ENCODE results near the gene CPXM2. TPM values are rescaled to one million over a fixed set of nuclear protein-coding genes. Genes with fewer than 3 reads are reported as not detected.

The CPXM2 gene
- total RNA-seq, 2 donors from 2014 or later = 1.4 to 1.9 TPM

- no peaks in the 10 kb centered on the region for H3K9me3 Mint-ChIP-seq
- Histone ChIP-seq H3K27me3 (ENCODE audit: control insufficient read depth, insufficient read depth, low read length, poor library complexity, severe bottlenecking) (no peaks in the 10 kb centered on the region), H3K4me3 (ENCODE audit: low read length) (no peak overlapping the region), H3K27ac (ENCODE audit: low read depth, low read length) (no peak overlapping the region), H3K9ac (ENCODE audit: extremely low read depth, low read length, poor library complexity, severe bottlenecking) (no peak overlapping the region), H3K4me1 (ENCODE audit: control insufficient read depth, insufficient read depth, low read length) (no peaks in the 10 kb centered on the region), H3K36me3 (ENCODE audit: control insufficient read depth, insufficient read depth, low read length) (no peaks in the 10 kb centered on the region), H3K9me3 (ENCODE audit: control insufficient read depth, low read length) (peaks cover 9% of the 10 kb centered on the region)
- H3K27ac Mint-ChIP-seq = no peak overlapping the region
- 90 to 95% methylated on average over 4 to 10 of the region's 10 CpGs for WGBS, 2 experiments (ENCODE audit: insufficient coverage in 1 of 2, insufficient read length in 1 of 2)
- no peaks in the 10 kb centered on the region for H3K27me3 Mint-ChIP-seq (ENCODE audit: insufficient read depth)
- H3K4me1 Mint-ChIP-seq = no peaks in the 10 kb centered on the region
- H3K4me3 Mint-ChIP-seq = no peak overlapping the region
- no peaks in the 10 kb centered on the region for H3K36me3 Mint-ChIP-seq (ENCODE audit: low read depth)
- DNase-seq = no peak
- no peak for TF ChIP-seq CTCF (conservative IDR thresholded peaks at IDR 0.05)
Measured at GRCh38 chr10:123879606-123880257, 11.9 kb downstream of the CPXM2 start.

GRCh38 chr10:123878666-123879303, 12.8 kb downstream of the CPXM2 start:
- Histone ChIP-seq H3K27me3 (ENCODE audit: control insufficient read depth, insufficient read depth, low read length, poor library complexity, severe bottlenecking) (no peaks in the 10 kb centered on the region), H3K9me3 (ENCODE audit: control insufficient read depth, low read length) (peaks cover 9% of the 10 kb centered on the region), H3K4me3 (ENCODE audit: low read length) (no peak overlapping the region), H3K4me1 (ENCODE audit: control insufficient read depth, insufficient read depth, low read length) (no peaks in the 10 kb centered on the region), H3K27ac (ENCODE audit: low read depth, low read length) (no peak overlapping the region), H3K36me3 (ENCODE audit: control insufficient read depth, insufficient read depth, low read length) (no peaks in the 10 kb centered on the region), H3K9ac (ENCODE audit: extremely low read depth, low read length, poor library complexity, severe bottlenecking) (no peak overlapping the region)
- no peak for DNase-seq
- Mint-ChIP-seq H3K27me3 (ENCODE audit: insufficient read depth) (no peaks in the 10 kb centered on the region), H3K27ac (no peak overlapping the region), H3K36me3 (ENCODE audit: low read depth) (no peaks in the 10 kb centered on the region), H3K9me3 (no peaks in the 10 kb centered on the region), H3K4me1 (no peaks in the 10 kb centered on the region), H3K4me3 (no peak overlapping the region)
- 92 to 96% methylated on average over 6 to 7 of the region's 7 CpGs for WGBS, 2 experiments (ENCODE audit: insufficient coverage in 1 of 2, insufficient read length in 1 of 2)
- no peak for TF ChIP-seq CTCF (conservative IDR thresholded peaks at IDR 0.05)

GRCh38 chr10:123870260-123870659, 21.3 kb downstream of the CPXM2 start:
- DNase-seq = peak; percentile 58

More at GRCh38 chr10:123870260-123870659, 21.3 kb downstream of the CPXM2 start:
- Mint-ChIP-seq H3K4me1 (peaks cover 12% of the 10 kb centered on the region), H3K27me3 (ENCODE audit: insufficient read depth) (no peaks in the 10 kb centered on the region), H3K27ac (no peak overlapping the region), H3K4me3 (no peak overlapping the region), H3K9me3 (peaks cover 3% of the 10 kb centered on the region), H3K36me3 (ENCODE audit: low read depth) (no peaks in the 10 kb centered on the region)
- no peaks in the 10 kb centered on the region for H3K36me3 ChIP-seq (ENCODE audit: control insufficient read depth, insufficient read depth, low read length)
- H3K9ac ChIP-seq (ENCODE audit: extremely low read depth, low read length, poor library complexity, severe bottlenecking) = no peak overlapping the region
- no peak overlapping the region for H3K4me3 ChIP-seq (ENCODE audit: low read length)
- 83 to 85% methylated on average over 8 of the region's 8 CpGs for WGBS, 2 experiments (ENCODE audit: insufficient coverage in 1 of 2, insufficient read length in 1 of 2)
- H3K4me1 ChIP-seq (ENCODE audit: control insufficient read depth, insufficient read depth, low read length) = peaks cover 12% of the 10 kb centered on the region
- no peak for TF ChIP-seq CTCF (conservative IDR thresholded peaks at IDR 0.05)
- H3K9me3 ChIP-seq (ENCODE audit: control insufficient read depth, low read length) = no peaks in the 10 kb centered on the region
- no peaks in the 10 kb centered on the region for H3K27me3 ChIP-seq (ENCODE audit: control insufficient read depth, insufficient read depth, low read length, poor library complexity, severe bottlenecking)
- peak overlapping the region; percentile 59 for H3K27ac ChIP-seq (ENCODE audit: low read depth, low read length)

Data from endodermal cell (in vitro differentiated cells).